DND-41 (cell line): Measurements from ENCODE around the gene DIABLO.

Source experiments
- ATAC-seq: fragments of 200-7000 bp; cut with Tn5 transposase; 3 replicates; pipeline ENCODE4 v1.9.1; 2021; ENCODE audit warnings: low read depth; ENCODE audit not compliant: insufficient read depth
- DNase-seq: peaks from one replicate; pipeline ENCODE4 v3.0.0-alpha.2; 2020
- H2AFZ ChIP-seq: 2 replicates; pipeline ENCODE4 v1.6.0; 2012; ENCODE audit warnings: low read depth, low read length
- H3K27ac ChIP-seq: 2 replicates; pipeline ENCODE4 v1.5.1; 2012; ENCODE audit warnings: low read length, inconsistent platforms
- H3K27me3 ChIP-seq: fragments of 200-600 bp; sonication (generic); 2 replicates; pipeline ENCODE4 v1.6.0; 2012; ENCODE audit warnings: low read length, mild to moderate bottlenecking, inconsistent platforms; ENCODE audit not compliant: insufficient read depth, poor library complexity
- H3K36me3 ChIP-seq: 2 replicates; pipeline ENCODE4 v1.5.1; 2012; ENCODE audit warnings: low read length, inconsistent platforms; ENCODE audit not compliant: insufficient read depth
- H3K4me1 ChIP-seq: 2 replicates; pipeline ENCODE4 v1.5.1; 2012; ENCODE audit warnings: mild to moderate bottlenecking, low read length; ENCODE audit not compliant: insufficient read depth
- H3K4me2 ChIP-seq: 2 replicates; pipeline ENCODE4 v1.6.0; 2012; ENCODE audit warnings: mild to moderate bottlenecking, moderate library complexity, low read length, inconsistent platforms; ENCODE audit not compliant: insufficient read depth
- H3K4me3 ChIP-seq, 2 experiments: fragments of 200-600 bp in 1 of 2; shearing (Covaris generic) in 1 of 2; 2 replicates each; pipeline ENCODE4 v1.5.1; 2012 to 2016; ENCODE audit warnings: inconsistent platforms in 2 of 2, low read length in 2 of 2, mild to moderate bottlenecking in 2 of 2, low read depth in 1 of 2, moderate library complexity in 1 of 2
- H3K79me2 ChIP-seq: 2 replicates; pipeline ENCODE4 v1.6.0; 2012; ENCODE audit warnings: low read length, inconsistent platforms; ENCODE audit not compliant: insufficient read depth
- H3K9ac ChIP-seq: 2 replicates; pipeline ENCODE4 v1.6.0; 2012; ENCODE audit warnings: low read depth, mild to moderate bottlenecking, inconsistent platforms, low read length, moderate library complexity
- H3K9me3 ChIP-seq: 2 replicates; pipeline ENCODE4 v1.5.1; 2012; ENCODE audit warnings: low read length, moderate library complexity, mild to moderate bottlenecking, inconsistent platforms; ENCODE audit not compliant: insufficient read depth, severe bottlenecking
- H4K20me1 ChIP-seq: 2 replicates; pipeline ENCODE4 v1.6.0; 2012; ENCODE audit warnings: low read length; ENCODE audit not compliant: insufficient read depth
- CTCF ChIP-seq: IDR thresholded peaks from 2 replicates; pipeline ENCODE4 v1.5.1; 2012; ENCODE audit warnings: borderline replicate concordance, low read length, moderate library complexity, mild to moderate bottlenecking; ENCODE audit not compliant: poor library complexity, severe bottlenecking; ENCODE audit errors: extremely low read depth
- EZH2 ChIP-seq: IDR thresholded peaks from 3 replicates; pipeline ENCODE4 v1.6.1; 2012; ENCODE audit warnings: borderline replicate concordance, low read depth, mild to moderate bottlenecking, moderate library complexity, low read length, inconsistent platforms; ENCODE audit not compliant: severe bottlenecking

Gene DIABLO

GRCh38 chr12:122250536-122250935 lies 24.7 kb upstream of the DIABLO start:
- H3K9me3 ChIP-seq: no peaks in the 10 kb centered on the region
- H3K27me3 ChIP-seq: no peaks in the 10 kb centered on the region
- ATAC-seq (no peak), DNase-seq (no peak)
- no peak overlapping the region for H3K27ac ChIP-seq
- no peak overlapping the region for H2AFZ ChIP-seq
- H3K79me2 ChIP-seq: peaks cover 2% of the 10 kb centered on the region; the same call in 1 of the 2 replicates
- no peak for TF ChIP-seq EZH2
- TF ChIP-seq CTCF: no peak
- no peak overlapping the region for H3K4me2 ChIP-seq
- no peak overlapping the region for H3K9ac ChIP-seq
- H3K36me3 ChIP-seq: peaks cover 32% of the 10 kb centered on the region
- H3K4me1 ChIP-seq: no peaks in the 10 kb centered on the region
- no peak overlapping the region for H3K4me3 ChIP-seq
- no peaks in the 10 kb centered on the region; the same call in 1 of the 2 replicates for H4K20me1 ChIP-seq

DNA sequence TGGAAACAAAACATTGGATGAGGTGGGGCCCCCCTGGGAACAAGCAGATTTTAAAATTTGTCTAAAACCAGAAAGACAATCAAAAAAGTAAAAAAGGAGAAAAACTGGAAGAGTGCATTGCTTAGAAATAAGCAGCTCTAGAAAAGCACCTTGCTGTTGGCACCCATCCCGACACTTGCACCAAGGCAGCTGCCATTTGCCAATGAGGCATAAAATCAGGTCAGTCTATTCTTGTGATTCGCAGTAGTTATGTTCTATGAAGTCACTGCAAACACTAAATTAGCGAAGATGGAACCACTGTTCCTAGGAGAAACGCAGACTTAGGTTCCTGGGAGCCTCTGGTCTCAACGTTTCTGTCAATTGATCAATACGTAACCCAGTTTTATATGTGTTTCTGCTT lies 24.2 kb upstream of the DIABLO start:
- Histone ChIP-seq H3K9ac (no peak overlapping the region), H4K20me1 (no peaks in the 10 kb centered on the region; the same call in 1 of the 2 replicates), H3K9me3 (no peaks in the 10 kb centered on the region), H3K4me1 (no peaks in the 10 kb centered on the region), H3K4me3 (no peak overlapping the region), H3K27me3 (no peaks in the 10 kb centered on the region), H3K27ac (no peak overlapping the region), H2AFZ (no peak overlapping the region), H3K36me3 (peaks cover 32% of the 10 kb centered on the region), H3K4me2 (no peak overlapping the region), H3K79me2 (peaks cover 2% of the 10 kb centered on the region; the same call in 1 of the 2 replicates)
- no peak for TF ChIP-seq EZH2
- TF ChIP-seq CTCF: no peak
- DNase-seq: no peak
- no peak for ATAC-seq

- Histone ChIP-seq H3K4me1 (no peaks in the 10 kb centered on the region), H3K79me2 (no peaks in the 10 kb centered on the region), H3K9ac (no peak overlapping the region), H3K4me2 (no peak overlapping the region), H3K4me3 (no peak overlapping the region), H3K27ac (no peak overlapping the region), H3K36me3 (peaks cover 44% of the 10 kb centered on the region), H3K9me3 (no peaks in the 10 kb centered on the region), H3K27me3 (no peaks in the 10 kb centered on the region), H2AFZ (no peak overlapping the region), H4K20me1 (no peaks in the 10 kb centered on the region)
- no peak for TF ChIP-seq CTCF
- TF ChIP-seq EZH2: no peak
- DNase-seq (no peak), ATAC-seq (no peak)
Observed at GRCh38 chr12:122245553-122245952, 19.7 kb upstream of the DIABLO start.
